Activated CD4-positive, alpha-beta T cell treated with anti-CD3 and anti-CD28 coated beads, Interleukin-2, amount 50 U/mL, for 1 hour (primary cell): ENCODE data around the gene STARD4.
A peak's percentile ranks its signal among the peaks of the same experiment; 100 is the strongest.

Source experiments
- DNase-seq: peaks from one replicate; pipeline ENCODE4 v3.0.0-alpha.2; 2020

STARD4 gene

GRCh38 chr5:111512375-111513130 is at the start of gene STARD4:
TSS of gene STARD4 (minus strand) at chr5:111512535. CDS start at chr5:111507433, 5,102 bp downstream.
- peak; percentile 94 for DNase-seq

- no peak for DNase-seq
Measured at GRCh38 chr5:111559680-111560079, 47.3 kb upstream of the STARD4 start.

GRCh38 chr5:111557686-111558085 is 45.4 kb upstream of the STARD4 start:
- DNase-seq: no peak

- no peak for DNase-seq
Measured at GRCh38 chr5:111557111-111557510, 44.8 kb upstream of the STARD4 start.

GRCh38 chr5:111556501-111556900 is 44.2 kb upstream of the STARD4 start:
- DNase-seq: no peak

GRCh38 chr5:111555760-111556159 is 43.4 kb upstream of the STARD4 start:
- DNase-seq: no peak

- no peak for DNase-seq
Measured at GRCh38 chr5:111553868-111554267, 41.5 kb upstream of the STARD4 start.

- DNase-seq: no peak
Measured at GRCh38 chr5:111552896-111553295, 40.6 kb upstream of the STARD4 start.

GRCh38 chr5:111552492-111552891 is 40.2 kb upstream of the STARD4 start:
- no peak for DNase-seq

GRCh38 chr5:111551569-111552275 is 39.4 kb upstream of the STARD4 start:
- DNase-seq: no peak

GRCh38 chr5:111551161-111551560 is 38.8 kb upstream of the STARD4 start:
- DNase-seq: no peak

GRCh38 chr5:111550282-111551020 is 38.1 kb upstream of the STARD4 start:
- peak; percentile 58 for DNase-seq

GRCh38 chr5:111548992-111549649 is 36.8 kb upstream of the STARD4 start:
- DNase-seq: no peak

- DNase-seq: no peak
Measured at GRCh38 chr5:111548348-111548950, 36.1 kb upstream of the STARD4 start.

GRCh38 chr5:111545031-111545430 is 32.7 kb upstream of the STARD4 start:
- no peak for DNase-seq

GRCh38 chr5:111537141-111538024 is 25.0 kb upstream of the STARD4 start:
- no peak for DNase-seq

- DNase-seq: no peak
Measured at GRCh38 chr5:111535879-111536549, 23.7 kb upstream of the STARD4 start.

GRCh38 chr5:111532886-111533582 is 20.7 kb upstream of the STARD4 start:
- no peak for DNase-seq

GRCh38 chr5:111530298-111530740 is 18.0 kb upstream of the STARD4 start:
- DNase-seq: peak; percentile 83

- DNase-seq: no peak
Measured at GRCh38 chr5:111528056-111528455, 15.7 kb upstream of the STARD4 start.
